OCI-M1 (cell line): ENCODE results near the gene SSTR3.
"Not testable (repeated sequence)": the region's sequence is repeated elsewhere in the genome, so short reads cannot be mapped to it uniquely, and the experiment has no call there.

Experiments
- DNase-seq: peaks from one replicate; lab custom pipeline; 2025; lab: John Stamatoyannopoulos, UW

Gene SSTR3

DNA sequence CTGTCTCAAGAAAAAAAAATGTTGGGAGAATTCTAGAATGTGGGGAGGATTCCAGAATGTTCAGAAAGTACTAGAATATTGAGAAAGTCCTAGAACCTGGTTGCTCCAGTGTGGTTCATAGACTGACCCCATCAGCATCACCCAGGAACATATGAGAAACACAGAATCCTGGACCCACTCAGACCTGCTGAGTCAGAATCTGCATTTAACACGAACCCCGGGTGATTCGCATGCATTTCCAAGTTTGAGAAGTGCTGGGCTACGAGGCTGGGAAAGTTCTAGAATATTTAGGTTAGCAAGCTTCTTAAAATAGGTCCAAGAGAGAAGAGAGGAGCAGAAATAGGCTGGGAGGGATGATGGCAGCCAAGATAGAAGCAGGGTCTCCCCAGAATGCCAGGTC lies 30.6 kb downstream of the SSTR3 start:
- DNase-seq = no peak

DNA sequence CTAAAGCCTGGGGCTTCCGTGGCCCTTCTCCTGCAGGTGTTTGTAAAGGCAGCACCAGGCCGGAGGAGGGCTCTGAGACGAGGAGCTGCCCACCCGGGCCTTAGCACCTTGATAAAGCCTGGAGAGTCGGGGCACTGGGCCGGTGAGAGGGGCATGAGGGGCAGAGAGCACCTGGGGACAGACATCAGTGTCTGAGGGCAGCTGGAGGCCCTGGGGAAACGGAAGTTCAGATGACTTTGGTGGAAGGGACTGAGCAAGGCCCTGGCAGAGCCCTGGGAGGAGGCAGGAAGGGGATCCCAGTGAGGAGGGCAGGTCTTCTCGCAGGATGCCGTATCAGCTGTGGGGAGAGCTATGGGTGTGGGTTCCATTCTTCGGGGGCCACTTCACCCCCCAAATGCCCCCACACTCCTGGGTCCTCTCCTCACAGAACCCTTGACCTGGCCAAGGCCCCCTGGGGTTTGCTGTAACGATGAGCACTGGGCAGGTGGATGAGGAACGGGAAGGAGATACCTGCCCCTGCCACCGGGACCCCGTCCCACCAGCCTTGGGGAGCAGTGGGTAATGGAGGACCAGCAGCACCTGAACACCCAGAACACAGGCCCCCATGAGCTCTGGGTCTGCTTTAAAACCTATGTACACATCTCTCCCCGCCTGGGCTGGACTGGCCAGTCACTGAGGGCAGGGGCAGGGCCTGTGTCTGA lies 31.6 kb downstream of the SSTR3 start:
- no peak for DNase-seq

DNA sequence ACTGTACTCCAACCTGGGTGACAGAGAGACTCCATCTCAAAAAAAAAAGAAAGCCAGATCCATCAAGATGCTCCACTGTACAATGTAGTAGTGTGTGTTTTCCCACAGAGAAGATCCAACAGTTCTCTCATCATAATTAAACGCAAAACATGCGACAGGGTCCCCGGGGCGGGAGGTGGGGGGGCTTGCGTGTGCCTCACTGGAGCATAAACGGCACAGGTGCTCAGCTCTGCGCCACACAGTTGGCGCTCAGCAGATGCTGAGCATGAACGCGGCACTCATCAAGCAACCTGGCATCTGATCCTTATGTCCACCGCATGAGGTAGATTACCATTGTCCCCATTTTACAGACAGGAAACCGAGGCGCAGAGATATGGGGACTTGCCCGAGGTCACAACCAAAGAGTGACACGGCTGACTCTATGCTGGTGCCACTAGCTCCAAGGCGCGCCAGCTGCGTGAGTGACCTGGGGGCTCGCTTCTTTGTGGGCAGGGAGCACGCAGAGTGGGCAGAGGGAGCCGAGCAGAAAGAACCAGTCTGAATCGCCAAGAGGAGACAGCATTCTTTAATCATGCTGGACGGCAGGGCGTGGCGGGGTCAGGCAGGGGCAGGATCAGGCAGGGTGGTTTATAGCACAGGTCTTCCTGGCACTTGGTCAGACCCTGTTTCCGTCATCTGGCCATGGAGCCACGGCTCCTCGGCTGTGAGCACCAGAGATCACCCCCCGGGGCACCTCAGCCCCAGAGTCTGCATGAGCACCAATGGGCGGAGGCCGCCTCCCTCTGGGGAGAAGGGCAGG lies 32.5 kb downstream of the SSTR3 start:
- no peak for DNase-seq

GRCh38 chr22:37179126-37179470 lies 33.2 kb downstream of the SSTR3 start:
- no peak for DNase-seq

DNA sequence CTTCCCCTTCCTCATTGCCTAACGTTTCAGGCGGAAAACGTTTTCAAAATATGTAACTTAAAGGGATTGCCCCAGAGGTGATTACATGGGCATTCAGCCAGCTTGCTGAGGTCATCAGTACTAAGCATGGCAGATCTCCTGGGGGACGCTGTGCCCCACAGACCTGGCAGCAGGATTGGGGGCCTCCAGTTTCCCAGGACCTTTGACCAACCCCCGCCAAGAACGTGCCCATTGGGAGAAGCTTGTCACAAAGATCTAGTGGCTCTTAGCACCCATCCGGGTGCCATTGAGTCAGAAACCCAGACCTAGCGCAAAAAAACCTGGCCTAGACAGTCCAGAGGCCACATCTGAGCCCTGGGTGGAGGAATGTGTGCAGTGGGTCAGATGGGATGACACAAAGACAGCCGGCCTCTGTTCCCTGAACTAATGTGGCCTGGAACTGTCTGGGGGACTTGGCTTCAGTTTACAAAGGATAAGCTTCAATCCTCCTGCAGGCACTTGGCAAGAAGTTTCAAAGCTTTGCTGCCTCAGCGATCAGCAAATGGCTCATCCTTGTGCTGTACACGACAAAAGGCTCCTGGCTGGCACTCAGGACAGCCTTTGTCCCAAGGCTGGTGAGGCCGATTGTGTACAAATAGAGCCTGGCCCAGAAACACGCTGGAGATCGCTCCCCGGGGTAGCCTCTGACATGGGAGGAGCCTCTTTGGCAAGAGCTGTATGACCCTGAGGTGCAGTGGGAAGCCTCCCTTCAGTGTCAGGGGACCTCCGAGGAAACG lies 33.7 kb downstream of the SSTR3 start:
- no peak for DNase-seq

- DNase-seq = no peak
Observed at GRCh38 chr22:37177755-37178154, 34.5 kb downstream of the SSTR3 start.

- no peak for DNase-seq
Observed at GRCh38 chr22:37177221-37177620, 35.1 kb downstream of the SSTR3 start.

DNA sequence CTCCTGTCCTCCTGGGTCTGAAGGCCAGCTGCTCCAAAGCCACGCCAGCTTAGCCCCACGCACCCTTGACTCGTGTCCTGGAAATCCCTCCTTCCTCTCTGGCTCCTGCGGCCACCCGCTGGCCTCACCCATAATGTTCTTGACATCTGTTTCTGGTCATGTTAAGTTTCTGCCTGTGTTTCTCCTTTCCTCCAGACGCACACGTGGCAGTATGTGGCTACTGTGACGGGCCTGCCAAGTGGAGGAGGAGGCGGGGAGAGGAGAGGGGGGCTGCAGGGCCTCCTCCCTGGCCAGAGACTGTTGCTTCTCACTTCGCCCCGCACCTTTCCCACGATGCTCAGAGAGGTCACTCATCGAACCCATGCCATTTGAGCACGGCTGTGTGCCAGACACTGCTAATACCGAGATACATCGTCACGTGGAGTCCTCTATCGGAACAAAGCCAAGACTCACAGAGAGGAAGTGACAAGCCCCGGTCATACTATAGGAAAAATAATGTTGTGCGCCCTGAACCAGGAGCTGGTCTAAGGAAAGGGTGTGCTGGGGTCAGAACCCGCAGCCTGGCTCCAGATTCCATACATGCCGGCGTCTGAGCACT lies 35.7 kb downstream of the SSTR3 start:
- DNase-seq = peak; percentile 78

DNA sequence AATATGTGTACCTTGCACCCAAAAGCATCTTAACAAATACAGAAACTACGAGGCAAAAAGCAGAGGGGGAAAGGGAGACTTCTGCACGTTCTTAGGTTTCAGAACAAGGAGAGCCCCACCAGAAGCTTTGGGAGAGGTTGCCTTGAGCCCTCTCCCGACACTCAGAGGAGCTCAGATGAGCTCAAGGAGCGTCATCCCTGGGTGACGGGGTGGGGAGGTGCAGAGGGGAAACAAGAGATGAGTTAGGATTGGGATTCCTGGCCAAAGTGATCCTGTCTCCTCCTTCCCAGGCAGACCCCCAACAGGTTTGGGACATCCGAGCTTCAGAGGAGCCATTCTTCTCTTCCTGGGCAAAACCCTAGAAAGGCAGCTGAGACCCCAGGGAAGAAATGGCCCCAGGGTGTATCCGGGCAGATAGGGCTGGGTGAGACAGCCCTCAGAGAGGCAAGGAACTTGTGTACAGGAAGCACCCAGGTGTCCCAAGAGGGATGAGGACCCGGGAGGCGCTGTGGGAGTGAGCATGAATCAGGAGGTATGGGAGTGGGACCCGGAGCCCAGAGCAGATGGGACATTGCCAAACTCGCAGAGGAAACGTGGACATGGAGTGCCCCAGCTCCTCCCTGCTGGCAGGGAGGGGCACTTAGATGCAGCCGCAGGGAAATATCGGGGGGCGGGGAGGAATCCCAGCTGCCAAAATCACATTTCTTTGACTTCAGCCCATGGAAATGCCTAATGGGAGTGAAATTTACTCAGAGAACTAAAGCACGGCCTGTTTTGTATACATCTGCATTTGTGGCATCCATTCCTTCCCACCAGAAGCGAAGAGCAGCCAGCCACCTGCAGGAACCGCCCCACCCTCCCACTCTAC lies 36.6 kb downstream of the SSTR3 start:
- no peak for DNase-seq

DNA sequence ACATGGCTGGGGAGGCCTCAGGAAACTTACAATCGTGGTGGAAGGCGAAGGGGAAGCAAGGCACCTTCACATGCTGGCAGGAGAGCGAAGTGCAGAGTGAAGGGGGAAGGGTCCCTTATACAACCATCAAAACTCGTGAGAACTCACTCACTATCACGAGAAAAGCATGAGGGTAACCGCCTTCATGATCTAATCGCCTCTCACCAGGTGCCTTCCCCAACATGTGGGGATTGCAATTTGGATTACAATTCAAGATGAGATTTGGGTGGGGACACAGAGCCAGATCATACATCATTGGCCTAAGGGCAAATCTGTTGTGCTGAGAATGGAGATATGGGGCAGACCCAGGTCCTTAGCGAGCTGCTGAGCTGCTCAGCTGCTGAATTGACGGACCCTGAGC lies 37.3 kb downstream of the SSTR3 start:
- DNase-seq = no peak

- no peak for DNase-seq
Observed at GRCh38 chr22:37173709-37174108, 38.6 kb downstream of the SSTR3 start.

DNA sequence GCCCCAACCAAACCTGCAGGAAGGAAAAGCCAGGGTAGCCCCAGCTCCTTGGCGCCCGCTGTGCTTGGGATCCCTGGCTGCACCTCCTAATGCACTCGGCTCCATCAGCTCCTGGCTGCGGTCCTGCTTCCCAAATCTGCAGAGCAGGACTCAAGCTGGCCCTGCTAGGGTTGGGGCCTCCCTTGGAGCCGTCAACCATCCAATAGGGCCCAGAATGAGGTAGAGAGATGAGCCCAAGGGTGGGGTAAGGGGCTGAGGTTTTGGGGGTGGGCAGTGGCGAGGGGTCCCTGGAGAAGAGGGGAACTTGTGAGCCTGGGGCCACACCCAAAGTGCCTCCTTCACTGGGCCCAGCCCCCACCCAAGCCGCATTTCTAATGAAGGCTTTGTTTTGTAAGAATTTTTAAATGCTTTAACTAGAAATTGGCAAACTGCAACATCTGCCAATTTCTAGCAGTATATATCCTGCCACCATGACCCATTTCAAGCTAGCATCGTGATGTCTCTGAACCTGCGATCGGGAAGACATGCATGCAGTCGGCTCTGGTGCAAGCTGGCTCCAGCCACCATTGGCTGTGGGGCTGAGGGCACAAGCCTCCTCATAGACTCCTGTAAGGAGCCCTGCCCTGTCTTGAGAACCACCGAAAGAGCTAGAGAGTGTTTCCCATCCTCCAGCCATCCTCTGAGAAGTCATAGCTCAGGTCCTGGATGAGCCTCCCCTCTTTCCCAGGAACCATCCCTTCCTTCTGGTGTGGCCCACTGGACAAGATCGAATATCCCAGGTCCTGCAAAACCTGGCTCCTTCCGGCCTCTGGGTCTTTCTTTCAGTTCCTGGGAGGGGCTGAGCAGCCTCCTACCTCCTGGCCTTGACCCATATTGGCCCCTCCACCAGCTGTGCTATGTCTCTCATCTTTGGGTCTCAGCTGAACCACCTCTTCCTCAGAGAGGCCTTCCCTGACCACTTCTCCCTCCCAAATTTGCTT lies 39.7 kb downstream of the SSTR3 start:
- no peak for DNase-seq

- DNase-seq = no peak
Observed at GRCh38 chr22:37171662-37172061, 40.6 kb downstream of the SSTR3 start.

GRCh38 chr22:37170689-37171405 lies 41.4 kb downstream of the SSTR3 start:
- DNase-seq = not testable (repeated sequence)

GRCh38 chr22:37169947-37170688 lies 42.2 kb downstream of the SSTR3 start:
- DNase-seq = no peak

DNA sequence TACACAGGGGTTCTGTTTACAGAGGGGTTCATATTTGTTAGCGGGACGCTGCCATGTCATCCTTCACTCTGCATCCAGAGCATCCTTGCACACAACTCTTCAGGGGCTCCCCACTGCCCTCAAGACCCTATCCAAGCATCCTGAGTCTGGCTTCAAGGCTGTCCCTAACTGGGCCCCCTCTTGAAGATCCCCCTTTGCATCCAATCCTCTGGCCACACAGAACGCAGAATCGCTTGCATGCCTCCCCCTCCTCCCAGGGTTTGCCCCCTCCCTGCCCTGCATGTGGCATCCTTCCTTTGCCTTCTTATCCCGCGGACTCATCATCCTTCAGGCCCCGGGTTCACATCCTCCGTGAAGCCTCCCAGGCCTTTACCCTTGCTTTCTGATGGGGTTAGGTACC lies 42.9 kb downstream of the SSTR3 start:
- no peak for DNase-seq

GRCh38 chr22:37167981-37168647 lies 44.2 kb downstream of the SSTR3 start:
- no peak for DNase-seq
